DOHH2 (cell line): ENCODE results near the gene RNF34.

ENCODE experiments used
- H3F3A ChIP-seq: fragments of 200-600 bp; sonication (generic), shearing (Covaris generic); 2 replicates; pipeline ENCODE4 v1.6.0; 2016; ENCODE audit warnings: antibody characterized with exemption, mild to moderate bottlenecking; ENCODE audit not compliant: control insufficient read depth, insufficient read depth
- H3K27ac ChIP-seq: fragments of 200-600 bp; sonication (generic); 2 replicates; pipeline ENCODE4 v1.5.1; 2014; ENCODE audit warnings: low read depth, mild to moderate bottlenecking, low read length, moderate library complexity
- H3K27me3 ChIP-seq: fragments of 200-600 bp; sonication (generic); 2 replicates; pipeline ENCODE4 v1.6.1; 2014; ENCODE audit warnings: mild to moderate bottlenecking, low read length, mixed read lengths; ENCODE audit not compliant: control insufficient read depth
- H3K36me3 ChIP-seq: fragments of 200-600 bp; sonication (generic); 2 replicates; pipeline ENCODE4 v1.6.1; 2014; ENCODE audit warnings: mild to moderate bottlenecking, low read length, moderate library complexity, mixed read lengths; ENCODE audit not compliant: control insufficient read depth
- H3K4me1 ChIP-seq: fragments of 200-600 bp; sonication (generic); 2 replicates; pipeline ENCODE4 v1.6.1; 2014; ENCODE audit warnings: mild to moderate bottlenecking, low read length, mixed read lengths; ENCODE audit not compliant: control insufficient read depth
- H3K4me2 ChIP-seq: fragments of 200-600 bp; sonication (generic); 2 replicates; pipeline ENCODE4 v1.6.0; 2014; ENCODE audit warnings: mild to moderate bottlenecking, low read length, moderate library complexity
- H3K4me3 ChIP-seq: fragments of 200-600 bp; sonication (generic); 2 replicates; pipeline ENCODE4 v1.5.1; 2014; ENCODE audit warnings: mild to moderate bottlenecking, low read length, mixed read lengths
- H3K79me2 ChIP-seq: fragments of 200-600 bp; sonication (generic); 2 replicates; pipeline ENCODE4 v1.6.1; 2014; ENCODE audit warnings: mild to moderate bottlenecking, low read length, mixed read lengths; ENCODE audit not compliant: control insufficient read depth
- H3K9me2 ChIP-seq: fragments of 200-600 bp; sonication (generic); replicated peaks from 2 replicates; pipeline ENCODE4 v1.6.1; 2014; ENCODE audit warnings: mild to moderate bottlenecking, low read length, mixed read lengths; ENCODE audit not compliant: control insufficient read depth
- H3K9me3 ChIP-seq: fragments of 200-600 bp; sonication (generic); 2 replicates; pipeline ENCODE4 v1.6.1; 2014; ENCODE audit warnings: antibody characterized with exemption, low read length, mixed read lengths; ENCODE audit not compliant: control insufficient read depth, insufficient read depth
- H4K20me1 ChIP-seq: fragments of 200-600 bp; sonication (generic); 2 replicates; pipeline ENCODE4 v1.6.0; 2014; ENCODE audit warnings: low read depth, mild to moderate bottlenecking, antibody characterized with exemption, low read length, moderate library complexity; ENCODE audit not compliant: control insufficient read depth, insufficient read depth
- EZH2phosphoT487 ChIP-seq: fragments of 200-600 bp; sonication (generic); IDR thresholded peaks from 2 replicates; pipeline ENCODE4 v1.6.1; 2017; ENCODE audit warnings: borderline replicate concordance, mild to moderate bottlenecking, antibody characterized with exemption, low read length, moderate library complexity, mixed read lengths
- TF ChIP-seq, protein P1 (sequence below): fragments of 200-600 bp; sonication (generic); IDR thresholded peaks from one replicate; pipeline ENCODE4 v1.5.1; 2014; ENCODE audit warnings: antibody characterized with exemption, mild to moderate bottlenecking, low read depth, low read length; ENCODE audit not compliant: poor library complexity, severe bottlenecking

Gene RNF34

DNA sequence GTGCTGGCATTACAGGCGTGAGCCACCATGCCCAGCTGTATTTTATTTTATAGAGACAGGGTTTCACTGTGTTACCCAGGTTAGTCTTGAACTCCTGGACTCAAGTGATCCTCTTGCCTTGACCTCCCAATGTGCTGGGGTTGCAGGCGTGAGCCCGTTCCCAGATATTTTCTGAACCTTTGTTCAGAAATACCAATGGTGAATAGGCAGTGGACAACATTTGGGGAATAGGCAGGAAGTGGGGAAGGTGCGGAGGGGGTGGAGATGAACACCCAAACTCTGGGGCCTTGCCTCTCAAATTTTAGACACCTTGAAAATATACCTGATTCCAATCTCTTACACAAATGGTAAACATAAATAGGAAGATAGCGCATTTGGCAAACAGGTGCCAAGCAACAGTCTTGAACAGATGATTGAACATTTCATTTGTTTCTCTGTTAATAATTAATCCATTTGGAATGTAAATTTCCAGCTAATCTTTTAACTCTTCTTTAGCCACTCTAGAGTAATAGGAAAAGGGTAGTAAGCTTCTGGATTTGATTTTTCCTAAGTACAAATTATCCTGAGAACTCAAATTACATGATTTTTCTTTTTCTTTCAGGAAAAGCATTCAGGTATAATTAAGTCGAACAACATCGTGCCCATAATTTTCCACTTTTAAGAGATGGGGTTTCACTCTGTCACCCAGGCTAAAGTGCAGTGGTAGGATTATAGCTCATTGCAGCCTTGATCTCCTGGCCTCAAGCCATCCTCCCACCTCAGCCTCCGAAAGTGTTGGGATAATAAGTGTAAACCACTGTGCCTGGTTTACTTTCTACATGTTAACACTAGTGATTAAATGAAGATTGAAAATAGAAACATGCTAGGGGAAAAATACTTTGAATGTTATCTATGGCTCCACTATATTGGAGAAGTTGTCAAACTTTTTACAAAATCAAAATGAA is 22.9 kb upstream of the RNF34 start:
- no peaks in the 10 kb centered on the region for H3K4me1 ChIP-seq
- H3F3A ChIP-seq: no peaks in the 10 kb centered on the region
- H3K4me2 ChIP-seq: no peak overlapping the region
- H3K27me3 ChIP-seq: peaks cover 4% of the 10 kb centered on the region
- no peak overlapping the region for H3K4me3 ChIP-seq
- H3K36me3 ChIP-seq: no peaks in the 10 kb centered on the region
- H3K9me2 ChIP-seq: no peaks in the 10 kb centered on the region
- no peak for TF ChIP-seq EZH2phosphoT487
- TF ChIP-seq, protein P1, sequence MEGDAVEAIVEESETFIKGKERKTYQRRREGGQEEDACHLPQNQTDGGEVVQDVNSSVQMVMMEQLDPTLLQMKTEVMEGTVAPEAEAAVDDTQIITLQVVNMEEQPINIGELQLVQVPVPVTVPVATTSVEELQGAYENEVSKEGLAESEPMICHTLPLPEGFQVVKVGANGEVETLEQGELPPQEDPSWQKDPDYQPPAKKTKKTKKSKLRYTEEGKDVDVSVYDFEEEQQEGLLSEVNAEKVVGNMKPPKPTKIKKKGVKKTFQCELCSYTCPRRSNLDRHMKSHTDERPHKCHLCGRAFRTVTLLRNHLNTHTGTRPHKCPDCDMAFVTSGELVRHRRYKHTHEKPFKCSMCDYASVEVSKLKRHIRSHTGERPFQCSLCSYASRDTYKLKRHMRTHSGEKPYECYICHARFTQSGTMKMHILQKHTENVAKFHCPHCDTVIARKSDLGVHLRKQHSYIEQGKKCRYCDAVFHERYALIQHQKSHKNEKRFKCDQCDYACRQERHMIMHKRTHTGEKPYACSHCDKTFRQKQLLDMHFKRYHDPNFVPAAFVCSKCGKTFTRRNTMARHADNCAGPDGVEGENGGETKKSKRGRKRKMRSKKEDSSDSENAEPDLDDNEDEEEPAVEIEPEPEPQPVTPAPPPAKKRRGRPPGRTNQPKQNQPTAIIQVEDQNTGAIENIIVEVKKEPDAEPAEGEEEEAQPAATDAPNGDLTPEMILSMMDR: no peak
- H3K79me2 ChIP-seq: no peaks in the 10 kb centered on the region
- no peaks in the 10 kb centered on the region for H4K20me1 ChIP-seq
- no peak overlapping the region for H3K27ac ChIP-seq
- H3K9me3 ChIP-seq: no peaks in the 10 kb centered on the region; the same call in 1 of the 2 replicates

DNA sequence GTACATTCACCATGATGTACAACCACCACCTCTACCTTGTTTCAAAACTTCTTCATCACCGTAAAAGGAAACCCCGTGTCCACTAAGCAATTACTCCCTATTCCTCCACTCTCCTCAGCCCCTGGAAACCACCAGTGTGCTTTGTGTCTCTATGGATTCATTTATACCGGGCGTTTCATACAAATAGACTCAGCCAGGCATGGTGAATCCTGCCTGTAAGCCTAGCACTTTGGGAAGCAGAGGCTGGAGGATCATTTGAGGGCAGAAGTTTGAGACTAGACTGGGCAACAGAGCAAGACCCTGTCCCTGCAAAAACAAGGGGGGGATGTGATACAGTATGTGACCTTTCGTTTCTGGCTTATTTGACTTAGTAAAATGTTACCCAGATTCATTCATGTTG is 21.2 kb upstream of the RNF34 start:
- no peak overlapping the region for H3K4me2 ChIP-seq
- H3F3A ChIP-seq: no peaks in the 10 kb centered on the region

DNA sequence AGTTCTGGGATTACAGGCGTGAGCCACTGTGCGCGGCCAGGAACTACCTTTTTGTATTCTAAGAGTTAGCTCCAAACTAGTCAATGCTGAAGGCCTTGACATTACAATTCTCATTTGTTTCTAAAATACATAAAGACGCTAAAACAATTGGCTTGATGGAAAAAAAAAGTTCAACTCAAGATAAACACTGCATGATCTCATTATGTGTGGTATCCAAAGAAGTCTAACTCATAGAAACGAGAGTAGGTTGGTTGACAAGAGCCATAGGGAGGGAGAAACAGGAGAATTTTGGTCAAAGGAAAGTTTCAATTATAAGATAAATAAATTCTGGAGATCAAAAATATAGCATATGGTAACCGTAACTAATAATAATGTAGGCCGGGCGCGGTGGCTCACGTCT is 20.0 kb upstream of the RNF34 start:
- Histone ChIP-seq H3K4me1 (no peaks in the 10 kb centered on the region), H3K4me2 (no peak overlapping the region), H3K36me3 (no peaks in the 10 kb centered on the region), H3K79me2 (no peaks in the 10 kb centered on the region), H3K9me3 (no peaks in the 10 kb centered on the region; the same call in 1 of the 2 replicates), H3F3A (no peaks in the 10 kb centered on the region), H3K27ac (no peak overlapping the region), H3K9me2 (no peaks in the 10 kb centered on the region), H3K27me3 (peaks cover 4% of the 10 kb centered on the region), H4K20me1 (no peaks in the 10 kb centered on the region), H3K4me3 (no peak overlapping the region)
- TF ChIP-seq, protein P1: no peak
- no peak for TF ChIP-seq EZH2phosphoT487

More for the DNA sequence above, 21.2 kb upstream of the RNF34 start:
- Histone ChIP-seq H3K4me1 (no peaks in the 10 kb centered on the region), H3K79me2 (no peaks in the 10 kb centered on the region), H3K36me3 (no peaks in the 10 kb centered on the region), H3K4me3 (no peak overlapping the region), H3K9me2 (no peaks in the 10 kb centered on the region), H4K20me1 (no peaks in the 10 kb centered on the region), H3K27ac (no peak overlapping the region), H3K9me3 (no peaks in the 10 kb centered on the region; the same call in 1 of the 2 replicates), H3K27me3 (peaks cover 4% of the 10 kb centered on the region)
- TF ChIP-seq, protein P1: no peak
- no peak for TF ChIP-seq EZH2phosphoT487
